ENCODE measurements around the gene NR1H2.
A peak's percentile ranks its signal among the peaks of the same experiment; 100 is the strongest.
"Not testable (repeated sequence)": the region's sequence is repeated elsewhere in the genome, so short reads cannot be mapped to it uniquely, and the experiment has no call there.

The NR1H2 gene

DNA sequence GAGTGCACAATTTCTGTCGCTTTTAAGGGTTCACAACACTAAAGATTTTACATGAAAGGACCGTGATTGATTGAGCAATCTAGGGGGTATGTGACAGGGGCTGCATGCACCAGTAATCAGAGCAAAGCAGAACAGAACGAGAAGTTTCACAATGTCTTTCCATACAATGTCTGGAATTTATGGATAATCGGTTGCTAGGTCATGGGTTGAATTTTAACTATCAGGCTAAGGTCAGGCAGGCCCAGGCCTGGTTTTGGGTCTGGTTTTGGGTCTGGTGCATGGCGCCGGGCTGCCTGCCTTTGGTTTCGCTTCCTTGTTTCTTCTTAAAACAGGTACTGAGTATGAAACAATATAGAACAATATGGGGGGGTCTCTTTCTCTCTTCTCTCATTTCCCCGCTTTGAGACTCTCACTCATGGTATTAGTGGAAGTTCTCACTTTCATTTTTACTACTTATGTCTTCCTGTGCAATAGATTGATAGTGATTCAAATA, 29.1 kb upstream of the NR1H2 start:
- not testable (repeated sequence) for DNase-seq (ENCODE audit: low spot score)

DNA sequence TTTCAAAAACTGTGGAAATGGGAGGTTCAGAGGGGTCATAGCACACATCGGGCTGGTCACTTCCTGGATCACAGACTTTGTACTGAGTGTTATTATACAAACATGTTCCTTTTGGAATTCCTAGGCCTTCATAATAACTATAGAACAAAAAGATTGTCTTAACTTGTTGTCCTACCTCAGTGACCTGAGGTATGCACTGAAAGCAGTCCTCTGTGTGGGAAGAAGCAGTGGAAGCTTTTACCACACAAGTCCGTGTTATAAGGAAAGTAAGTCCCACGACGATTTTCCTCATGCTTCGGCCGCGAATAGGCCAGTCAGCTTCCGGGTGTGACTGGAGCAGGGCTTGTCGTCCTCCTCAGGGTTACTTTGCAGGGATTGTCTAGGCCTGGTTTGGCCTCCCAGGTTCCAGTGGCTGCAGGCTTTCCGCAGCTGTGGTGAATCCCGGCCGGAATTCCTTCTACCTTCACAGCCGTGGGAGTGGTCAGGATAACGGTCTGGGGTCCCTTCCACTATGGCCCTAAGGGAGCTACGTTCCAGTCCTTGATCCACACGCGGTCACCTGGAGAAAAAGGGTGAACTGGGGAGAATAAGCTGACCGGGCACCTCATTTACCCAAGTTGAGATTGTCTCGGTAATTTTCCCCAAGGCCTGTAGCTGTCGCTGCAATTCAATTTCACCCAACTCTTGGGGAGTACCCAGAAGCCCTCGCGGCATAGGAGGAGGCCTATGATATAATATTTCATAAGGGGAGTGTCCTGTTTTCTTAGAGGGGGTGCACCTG, 26.8 kb upstream of the NR1H2 start:
- no peak for DNase-seq (ENCODE audit: low spot score)

DNA sequence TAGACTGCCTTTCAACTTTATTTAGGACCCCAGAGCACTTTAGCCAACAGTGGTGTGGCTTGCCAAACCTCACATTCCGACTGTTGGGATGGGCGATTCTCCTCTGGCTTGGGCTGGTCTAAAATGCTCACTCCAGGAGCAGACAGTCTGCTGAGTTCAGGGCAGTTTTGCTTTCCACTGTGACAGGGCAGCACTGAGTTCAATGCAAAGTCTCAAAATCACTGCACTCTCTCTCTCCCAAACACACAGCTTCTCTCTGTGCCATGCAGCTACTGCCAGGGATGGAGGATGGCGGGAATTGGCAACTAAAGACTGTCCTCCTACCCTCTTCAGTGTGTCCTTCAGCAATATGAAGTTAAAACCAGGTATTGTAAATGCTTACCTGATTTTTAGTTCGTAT, 24.0 kb upstream of the NR1H2 start:
- no peak for DNase-seq (ENCODE audit: low spot score)

DNA sequence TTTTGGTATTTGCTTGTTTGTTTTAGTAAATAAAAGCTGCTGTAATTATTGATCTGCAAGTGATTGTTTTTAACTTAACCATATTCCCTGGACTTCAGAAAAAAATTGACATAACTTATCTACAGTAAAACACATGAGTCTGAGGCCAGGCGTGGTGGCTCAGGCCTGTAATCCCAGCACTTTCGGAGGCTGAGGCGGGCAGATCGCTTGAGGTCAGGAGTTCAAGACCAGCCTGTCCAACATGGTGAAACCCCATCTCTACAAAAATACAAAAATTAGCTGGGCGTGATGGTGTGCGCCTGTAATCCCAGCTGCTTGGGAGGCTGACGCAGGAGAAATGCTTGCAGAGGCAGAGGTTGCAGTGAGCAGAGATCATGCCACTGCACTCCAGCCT, 22.8 kb upstream of the NR1H2 start:
- DNase-seq (ENCODE audit: low spot score), result not testable (repeated sequence)

DNA sequence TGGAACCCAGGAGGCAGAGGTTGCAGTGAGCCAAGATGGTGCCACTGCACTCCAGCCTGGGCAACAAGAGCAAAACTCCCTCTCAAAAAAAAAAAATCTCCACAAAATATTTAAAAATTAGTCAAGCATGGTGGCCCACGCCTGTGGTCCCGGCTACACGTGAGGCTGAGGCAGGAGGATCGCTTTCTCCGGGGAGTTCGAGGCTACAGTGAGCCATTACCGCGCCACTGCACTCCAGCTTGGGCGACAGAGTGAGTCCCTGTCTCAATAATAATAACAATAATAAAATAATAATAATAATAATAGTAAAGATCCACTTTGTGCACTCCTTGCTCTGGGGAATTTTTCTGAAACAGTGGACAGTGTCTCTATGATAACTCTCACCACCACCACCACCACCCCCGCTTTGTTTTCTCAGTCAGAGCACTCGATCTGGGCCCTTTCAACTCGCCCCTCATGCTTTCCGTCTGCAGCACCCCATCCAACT, 19.5 kb upstream of the NR1H2 start:
- no peak for DNase-seq (ENCODE audit: low spot score)

DNA sequence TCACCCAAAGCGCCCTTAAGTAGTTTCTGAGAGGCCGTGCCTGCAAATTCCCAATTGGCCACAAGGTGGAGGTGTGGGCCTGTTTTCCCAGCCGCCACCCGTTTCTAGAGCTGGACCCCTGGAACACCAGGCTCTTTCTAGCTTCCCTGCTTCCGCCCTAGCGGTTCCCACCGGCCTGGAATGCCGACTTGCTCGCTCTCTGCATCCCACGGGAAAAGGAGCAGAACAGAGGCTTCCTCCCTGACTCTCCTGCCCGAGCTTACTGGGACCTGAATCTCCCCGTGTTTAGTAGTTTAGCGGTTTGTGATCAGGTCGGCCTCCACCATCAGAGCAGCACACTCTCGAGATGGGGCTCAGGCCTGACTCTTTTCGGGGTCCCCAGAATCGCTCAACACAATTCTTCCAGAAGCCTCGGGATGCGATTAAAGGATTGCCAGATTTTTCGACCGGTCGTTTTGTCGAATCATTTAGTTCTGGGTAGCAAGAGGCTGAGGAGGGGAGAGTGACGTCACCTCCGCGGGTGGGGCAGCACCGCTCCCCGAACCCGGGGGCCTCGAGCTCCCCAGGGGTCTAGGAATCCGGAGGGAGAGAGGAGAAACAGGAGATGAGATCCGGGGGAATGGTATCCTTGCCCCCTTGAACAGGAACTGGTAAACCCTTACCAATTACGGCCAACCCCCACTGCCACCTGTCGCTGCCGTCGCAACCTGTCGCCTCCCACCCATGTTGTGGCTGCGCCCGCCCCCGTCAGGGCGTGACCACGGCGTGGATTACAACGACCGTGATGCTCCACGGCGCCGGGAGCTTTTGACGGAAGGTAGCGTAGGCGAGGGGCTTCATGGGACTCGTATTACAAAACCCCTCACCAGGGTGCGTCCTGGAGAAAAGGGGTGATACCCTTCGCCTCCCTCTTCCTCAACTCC, 18.8 kb upstream of the NR1H2 start:
- peak; percentile 82 for DNase-seq (ENCODE audit: low spot score)

DNA sequence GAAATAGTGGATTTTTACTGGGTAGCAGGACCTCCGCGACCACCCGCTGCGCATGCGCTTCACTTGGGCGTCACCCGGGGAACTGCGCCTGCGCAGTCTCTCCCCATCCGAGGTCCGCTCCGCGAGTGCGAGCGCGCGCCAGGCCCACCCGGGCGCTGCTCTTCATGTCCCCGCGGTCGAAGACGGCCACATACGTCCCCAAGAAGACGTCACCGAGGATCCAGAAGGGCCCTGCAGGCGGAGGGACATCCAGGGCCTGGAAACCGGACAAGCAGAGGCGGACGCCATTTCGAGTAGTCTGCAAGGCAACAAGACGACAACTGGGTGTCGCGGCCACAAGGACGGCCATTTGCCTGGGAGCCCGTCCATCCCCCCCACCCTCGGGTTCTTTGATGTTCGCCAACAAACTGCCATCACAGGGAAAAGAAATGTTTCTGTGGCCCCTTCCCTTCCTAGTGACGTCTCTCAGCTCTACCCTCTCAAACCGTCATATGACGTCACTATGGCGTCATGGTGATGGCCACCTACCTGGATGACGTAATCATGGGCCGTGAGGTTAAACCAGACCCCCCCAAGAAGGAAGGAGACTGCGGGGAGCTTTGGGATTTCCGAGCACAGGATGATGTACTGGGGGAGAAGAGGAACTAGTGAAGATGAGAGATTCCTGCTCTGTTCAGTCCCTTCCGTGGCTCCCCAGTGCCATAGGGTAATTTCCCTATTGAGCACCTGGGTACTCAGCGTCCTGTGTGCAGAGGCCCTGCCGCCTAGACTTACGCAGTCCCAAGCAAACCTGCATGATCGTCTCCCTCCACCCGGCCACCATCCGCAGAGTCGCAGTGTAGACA, 17.6 kb upstream of the NR1H2 start:
- DNase-seq (ENCODE audit: low spot score), result no peak

DNA sequence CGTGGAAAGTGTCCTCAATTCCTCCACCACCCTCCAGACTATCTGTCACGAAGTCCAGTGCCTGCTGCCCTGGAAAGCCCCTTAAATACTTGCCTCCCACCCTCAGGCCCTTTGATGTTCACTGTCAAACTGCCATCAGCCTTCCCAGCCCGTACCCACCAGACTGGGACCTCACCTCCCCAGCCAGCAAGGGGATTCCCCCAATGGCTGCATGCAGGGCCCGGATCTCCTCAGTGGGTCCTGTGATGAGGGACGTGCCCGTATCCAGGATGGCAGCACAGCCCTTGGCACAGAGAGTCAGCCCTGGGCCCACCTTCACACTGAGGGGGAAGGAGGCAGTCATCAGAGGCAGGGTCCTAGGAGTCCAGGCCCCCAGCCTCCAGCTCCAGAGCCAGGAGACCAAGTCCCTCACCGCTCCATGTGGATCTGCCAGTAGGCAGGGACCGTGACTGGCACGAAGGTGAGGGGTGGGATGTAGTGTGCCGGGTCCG, 16.9 kb upstream of the NR1H2 start:
- no peak for DNase-seq (ENCODE audit: low spot score)

DNA sequence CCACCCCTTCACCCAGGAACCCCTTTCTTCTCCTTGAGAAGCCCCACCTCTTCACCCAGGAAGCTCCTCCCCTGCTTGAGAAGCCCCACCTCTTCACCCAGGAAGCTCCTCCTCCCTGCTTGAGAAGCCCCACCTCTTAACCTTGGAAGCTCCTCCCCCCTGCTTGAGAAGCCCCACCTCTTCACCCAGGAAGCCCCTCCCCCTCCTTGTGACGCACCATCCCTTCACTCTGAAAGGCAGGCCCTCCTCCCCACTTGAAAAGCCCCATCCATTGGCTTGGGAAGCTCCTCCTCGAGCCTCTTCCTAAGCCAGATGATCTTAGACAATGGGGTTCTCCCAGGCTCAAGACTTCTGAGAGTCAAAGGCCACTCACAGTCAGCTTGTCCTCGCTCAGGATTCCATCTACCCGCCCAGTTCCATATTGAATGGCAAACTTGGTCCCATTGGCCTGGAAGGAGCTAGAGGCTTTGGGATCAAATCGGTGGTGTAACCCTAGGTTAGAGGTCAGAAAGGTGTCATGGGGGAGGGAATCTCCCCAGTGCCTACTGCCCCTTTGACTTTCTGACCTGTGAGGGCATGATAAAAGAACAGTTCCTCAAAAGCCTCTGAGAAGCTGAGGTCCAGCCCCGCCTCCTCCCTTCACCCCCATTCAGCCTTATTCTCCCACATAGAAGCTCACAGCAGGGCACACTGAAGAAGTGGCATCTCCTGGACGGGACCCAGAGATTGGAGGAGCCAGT, 14.8 kb upstream of the NR1H2 start:
- no peak for DNase-seq (ENCODE audit: low spot score)

DNA sequence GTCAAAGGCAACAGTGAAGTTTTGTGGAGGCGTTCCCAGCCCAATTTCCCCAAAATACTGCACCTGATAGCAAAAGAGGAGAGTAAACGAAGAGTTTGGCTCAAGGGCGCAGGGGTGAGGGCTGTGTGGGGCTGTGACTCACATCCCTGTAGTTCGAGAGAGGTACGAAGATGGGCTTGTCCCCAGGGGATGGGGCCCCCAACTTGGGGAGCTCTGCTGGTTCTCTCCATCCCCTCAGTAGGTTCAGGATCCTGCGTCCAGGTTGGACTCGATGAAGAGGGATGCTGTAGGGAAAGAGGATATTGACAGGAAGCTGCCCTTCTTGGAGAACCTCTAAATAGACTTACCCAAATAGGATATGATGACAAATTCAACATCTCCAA, 14.2 kb upstream of the NR1H2 start:
- no peak for DNase-seq (ENCODE audit: low spot score)

DNA sequence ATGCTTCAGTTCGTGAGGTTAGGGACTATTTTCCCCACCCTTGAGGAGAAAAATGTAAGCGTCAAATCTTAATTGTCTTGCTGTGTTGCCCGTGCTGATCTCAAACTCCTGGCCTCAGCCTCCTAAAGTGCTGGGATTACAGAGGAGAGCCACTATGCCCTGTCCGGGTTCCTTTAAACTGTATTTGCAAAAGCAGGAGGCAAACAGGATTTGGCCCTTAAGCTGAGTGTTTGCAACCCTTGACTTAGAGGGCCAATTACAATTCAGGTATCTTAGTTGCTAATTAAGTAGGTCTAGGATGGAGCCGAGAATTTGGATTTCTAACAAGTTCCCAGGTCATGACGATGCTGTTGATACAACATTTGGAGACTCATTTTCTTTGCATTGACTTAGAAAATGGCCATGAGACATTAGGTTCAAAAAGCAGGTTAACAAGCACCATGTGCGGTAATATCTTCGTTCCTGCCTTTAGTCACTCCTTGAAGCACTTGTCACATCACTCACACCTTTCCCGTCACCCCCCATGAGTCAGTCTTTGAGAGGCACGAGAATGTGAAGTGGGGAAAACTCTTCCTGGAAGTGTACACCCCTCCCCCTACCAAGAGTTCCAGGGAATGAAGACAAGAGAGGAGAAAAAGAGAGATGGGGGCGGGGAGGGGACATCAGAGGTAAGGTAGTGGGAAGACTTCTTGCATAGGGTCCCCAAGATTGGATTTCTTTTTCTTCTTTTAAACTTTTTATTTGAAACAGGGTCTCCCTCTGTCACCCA, 13.4 kb upstream of the NR1H2 start:
- no peak for DNase-seq (ENCODE audit: low spot score)

DNA sequence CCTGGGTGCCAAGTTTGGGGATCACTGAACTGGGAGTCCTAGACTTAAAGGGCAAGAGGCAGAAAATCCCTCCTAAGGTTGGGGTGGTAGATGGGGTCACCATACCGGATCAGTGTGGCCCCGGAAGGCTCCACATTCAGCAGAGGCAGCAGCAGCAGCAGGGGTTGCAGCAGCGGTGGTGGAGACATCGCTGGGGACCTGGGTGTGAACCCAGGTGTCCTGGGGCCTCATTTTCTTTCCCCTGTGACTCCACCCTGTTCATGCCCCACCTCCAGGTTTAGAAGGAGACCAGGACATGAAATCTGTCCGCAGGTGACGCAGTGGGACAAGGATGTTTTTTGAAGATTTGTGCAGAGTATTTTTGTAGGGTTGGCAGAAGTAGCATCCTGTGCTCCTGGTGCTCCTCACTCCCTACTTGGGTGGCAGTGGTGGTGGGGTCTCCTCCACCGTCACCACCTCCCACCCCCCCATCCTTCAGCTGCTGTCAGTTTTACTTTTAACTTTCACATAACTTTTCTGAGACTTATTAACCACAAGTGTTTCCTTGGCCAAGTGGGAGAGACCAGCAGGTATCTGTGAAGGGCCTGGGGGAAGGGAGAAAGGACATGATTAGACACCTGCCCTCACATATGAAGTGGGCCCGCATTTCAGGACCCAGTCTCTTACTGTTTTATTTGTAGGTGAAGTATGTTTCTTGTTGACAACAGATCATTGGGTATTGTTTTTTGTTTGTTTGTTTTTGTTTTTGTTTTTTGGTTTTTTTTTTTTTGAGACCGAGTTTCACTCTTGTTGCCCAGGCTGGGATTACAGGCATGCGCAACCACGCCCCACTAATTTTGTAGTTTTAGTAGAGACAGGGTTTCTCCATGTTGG, 10.6 kb upstream of the NR1H2 start, which contains the start of gene NAPSA:
Gene NAPSA (minus strand): TSS at position 206 of the 873 bp plus-strand sequence. CDS start 18 bp downstream, at position 188.
- DNase-seq (ENCODE audit: low spot score), result no peak

DNA sequence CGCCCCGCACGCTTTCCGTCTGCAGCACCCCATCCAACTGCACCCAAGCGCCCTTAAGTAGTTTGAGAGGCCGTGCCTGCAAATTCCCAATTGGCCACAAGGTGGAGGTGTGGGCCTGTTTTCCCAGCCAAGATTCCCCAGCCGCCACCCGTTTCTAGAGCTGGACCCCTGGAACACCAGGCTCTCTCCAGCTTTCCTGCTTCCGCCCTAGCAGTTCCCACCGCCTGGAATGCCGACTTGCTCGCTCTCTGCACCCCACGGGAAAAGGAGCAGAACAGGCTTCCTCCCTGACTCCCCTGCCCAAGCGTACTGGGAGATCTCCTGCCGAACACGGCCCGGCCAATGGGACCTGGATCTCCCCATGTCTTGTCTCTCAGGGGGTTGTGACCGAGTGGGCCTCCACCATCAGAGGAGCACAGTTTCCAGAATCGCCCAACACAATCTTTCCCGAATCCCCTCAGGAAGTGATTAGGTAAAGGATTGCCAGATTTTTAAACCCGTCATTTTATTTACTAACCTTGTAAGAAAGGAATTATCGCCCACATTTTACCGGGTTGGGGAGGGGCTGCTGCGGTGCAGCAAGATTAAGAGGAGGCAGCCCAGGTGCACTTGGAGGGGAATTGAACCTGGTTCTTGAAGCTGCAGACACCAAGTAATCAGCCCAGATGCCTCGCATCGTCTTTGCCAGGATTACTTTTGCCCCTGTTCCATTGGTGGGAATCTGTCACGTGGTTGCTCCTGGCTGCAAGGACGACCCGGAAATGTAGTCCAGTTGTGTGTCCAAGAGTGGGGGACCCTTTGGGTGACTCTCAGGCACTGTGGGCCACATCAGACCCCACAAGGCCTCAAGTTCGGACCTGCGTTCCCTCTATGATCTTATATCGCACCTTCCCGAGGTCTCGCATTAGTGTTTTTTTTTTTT, 7.3 kb upstream of the NR1H2 start:
- DNase-seq (ENCODE audit: low spot score), result peak; percentile 81

DNA sequence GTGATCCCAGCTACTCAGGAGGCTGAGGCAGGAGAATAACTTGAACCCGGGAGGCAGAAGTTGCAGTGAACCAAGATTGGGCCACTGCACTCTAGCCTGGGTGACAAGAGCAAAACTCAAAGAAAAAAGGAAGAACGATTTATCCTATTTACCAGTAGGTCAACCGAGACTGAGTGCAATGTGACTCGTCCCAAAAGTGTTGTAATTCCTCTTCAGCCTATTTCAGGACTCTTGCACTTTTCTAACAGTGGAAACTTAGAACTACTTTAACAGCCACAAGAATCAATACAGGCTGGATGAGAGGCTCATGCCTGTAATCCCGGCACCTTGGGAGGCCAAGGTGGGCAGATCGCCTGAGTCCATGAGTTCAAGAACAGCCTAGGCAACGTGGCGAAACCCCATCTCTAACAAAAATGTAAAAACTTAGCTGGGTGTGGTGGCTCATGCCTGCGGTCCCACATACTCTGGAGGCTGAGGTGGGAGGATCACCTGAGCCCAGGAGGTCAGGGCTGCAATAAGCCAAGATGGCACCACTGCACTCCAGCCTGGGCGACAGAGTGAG, 4.3 kb upstream of the NR1H2 start:
- no peak for DNase-seq (ENCODE audit: low spot score)

DNA sequence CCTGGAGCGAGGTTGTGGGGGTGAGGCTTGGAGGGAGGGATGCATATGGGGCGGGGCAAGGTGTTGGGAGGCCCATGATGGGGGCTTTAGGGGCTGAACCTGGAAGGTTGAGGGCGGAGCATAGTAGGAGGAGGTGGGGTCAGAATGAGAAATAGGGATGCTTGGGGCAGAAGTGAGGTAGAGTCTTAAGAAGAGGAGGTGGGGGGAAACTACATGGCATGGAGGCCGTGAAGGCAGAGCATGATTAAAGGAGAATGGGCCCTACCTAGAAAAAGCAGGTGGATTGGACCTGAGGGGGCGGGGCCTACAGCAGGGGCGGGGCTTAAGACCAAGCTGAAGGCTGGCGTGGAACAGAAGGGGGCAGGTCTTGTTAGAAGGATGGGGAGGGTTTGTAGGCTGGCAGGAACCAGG, 799 bp downstream of the NR1H2 start:
- peak; percentile 63 for DNase-seq (ENCODE audit: low spot score)

DNA sequence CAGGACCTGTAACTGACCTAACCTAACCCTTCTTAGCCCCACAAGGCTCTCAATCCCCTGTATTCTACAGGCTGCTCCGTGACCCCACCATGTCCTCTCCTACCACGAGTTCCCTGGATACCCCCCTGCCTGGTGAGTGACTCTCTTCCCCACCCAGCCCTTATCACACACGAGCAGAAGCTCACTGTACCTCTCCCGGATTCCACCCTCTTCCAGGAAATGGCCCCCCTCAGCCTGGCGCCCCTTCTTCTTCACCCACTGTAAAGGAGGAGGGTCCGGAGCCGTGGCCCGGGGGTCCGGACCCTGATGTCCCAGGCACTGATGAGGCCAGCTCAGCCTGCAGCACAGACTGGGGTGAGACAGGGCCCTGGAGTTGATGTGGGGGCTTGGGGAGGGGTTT, 1.3 kb downstream of the NR1H2 start:
- no peak for DNase-seq (ENCODE audit: low spot score)

DNA sequence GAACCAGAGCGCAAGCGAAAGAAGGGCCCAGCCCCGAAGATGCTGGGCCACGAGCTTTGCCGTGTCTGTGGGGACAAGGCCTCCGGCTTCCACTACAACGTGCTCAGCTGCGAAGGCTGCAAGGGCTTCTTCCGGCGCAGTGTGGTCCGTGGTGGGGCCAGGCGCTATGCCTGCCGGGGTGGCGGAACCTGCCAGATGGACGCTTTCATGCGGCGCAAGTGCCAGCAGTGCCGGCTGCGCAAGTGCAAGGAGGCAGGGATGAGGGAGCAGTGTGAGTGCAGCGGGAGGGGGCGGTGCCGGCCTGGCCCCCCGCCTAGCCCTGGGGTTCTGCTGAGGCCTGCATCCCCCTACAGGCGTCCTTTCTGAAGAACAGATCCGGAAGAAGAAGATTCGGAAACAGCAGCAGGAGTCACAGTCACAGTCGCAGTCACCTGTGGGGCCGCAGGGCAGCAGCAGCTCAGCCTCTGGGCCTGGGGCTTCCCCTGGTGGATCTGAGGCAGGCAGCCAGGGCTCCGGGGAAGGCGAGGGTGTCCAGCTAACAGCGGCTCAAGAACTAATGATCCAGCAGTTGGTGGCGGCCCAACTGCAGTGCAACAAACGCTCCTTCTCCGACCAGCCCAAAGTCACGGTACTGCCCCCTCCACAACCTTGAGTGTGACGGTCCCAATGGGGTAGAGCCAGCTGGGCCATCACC, 2.1 kb downstream of the NR1H2 start:
- no peak for DNase-seq (ENCODE audit: low spot score)

All from SW480 (cell line).